Body of pancreas (tissue), 4 donors: Measurements from ENCODE around the gene ATP2B2. TPM values are rescaled to one million over a fixed set of nuclear protein-coding genes. Genes with fewer than 3 reads are reported as not detected.

Source experiments
- ATAC-seq: fragments of 150-250 bp; one replicate; pipeline ENCODE4 v1.9.1; 2016
- DNase-seq, 4 donors: peaks; one replicate each; pipeline ENCODE4 v3.0.0-alpha.2; 2019
- H3K27ac ChIP-seq, 4 donors: fragments of 200-600 bp; sonication (generic); 1 replicate in 3 of 4; 2 replicates in 1 of 4; pipeline versions ENCODE4 v1.5.1 to v1.6.1; 2016 to 2019; ENCODE audit warnings: mild to moderate bottlenecking in 1 of 4, mixed read lengths in 1 of 4, moderate library complexity in 1 of 4
- H3K27me3 ChIP-seq, 2 donors: fragments of 200-600 bp; sonication (generic); one replicate each; pipeline ENCODE4 v1.6.0; 2016; ENCODE audit warnings: mild to moderate bottlenecking in 1 of 2
- H3K36me3 ChIP-seq, 2 donors: fragments of 200-600 bp; sonication (generic); replicated peaks in 1 of 2; 2 replicates each; pipeline ENCODE4 v1.5.1; 2016; ENCODE audit warnings: low read depth in 2 of 2; ENCODE audit not compliant: insufficient read depth in 1 of 2
- H3K4me1 ChIP-seq: fragments of 200-600 bp; sonication (generic); one replicate; pipeline ENCODE4 v1.6.0; 2016
- H3K4me3 ChIP-seq, 2 donors: fragments of 200-600 bp; sonication (generic); 1 replicate in 1 of 2; 2 replicates in 1 of 2; pipeline ENCODE4 v1.5.1; 2016 to 2019
- H3K9me3 ChIP-seq, 3 donors: fragments of 200-600 bp; sonication (generic); 1 replicate in 2 of 3; 2 replicates in 1 of 3; pipeline ENCODE4 v1.5.1; 2016
- CTCF ChIP-seq, 7 experiments: fragments of 450-650 bp in 4 of 7; fragments of 200-600 bp in 3 of 7; sonication (generic) in 3 of 7; IDR thresholded peaks; one replicate each; pipeline ENCODE4 v1.5.1; 2016 to 2019; ENCODE audit warnings: antibody characterized with exemption in 7 of 7
- POLR2A ChIP-seq, 3 donors: fragments of 450-650 bp; IDR thresholded peaks; one replicate each; pipeline ENCODE4 v1.6.1; 2016; ENCODE audit warnings: antibody characterized with exemption in 3 of 3, mild to moderate bottlenecking in 2 of 3
- WGBS, 2 donors: methylation state at CpG; one replicate each; pipeline ENCODE4 v1.1.5; 2017; 5-methylcytosine and 5-hydroxymethylcytosine counted together
- intact Hi-C: fragments of 100-400 bp; cut with DNase I; formaldehyde crosslinking; loops from one replicate; pipeline ENCODE4 v1.15.1; 2023
- total RNA-seq, 2 donors: library from RNA; depleted of rRNA; stranded (reverse); fragments of >200 nt; gene quantifications; one replicate each; pipeline ENCODE4 v1.1.0, GENCODE V29; 2016

The ATP2B2 gene
- total RNA-seq, 2 donors from 2014 or later: 0.52 TPM; not detected in 1

- no peak for DNase-seq
- WGBS, 2 donors: 82 to 90% methylated on average over 13 of the region's 13 CpGs
Observed at GRCh38 chr3:10518506-10519150, 13.2 kb upstream of the ATP2B2 start.

DNA sequence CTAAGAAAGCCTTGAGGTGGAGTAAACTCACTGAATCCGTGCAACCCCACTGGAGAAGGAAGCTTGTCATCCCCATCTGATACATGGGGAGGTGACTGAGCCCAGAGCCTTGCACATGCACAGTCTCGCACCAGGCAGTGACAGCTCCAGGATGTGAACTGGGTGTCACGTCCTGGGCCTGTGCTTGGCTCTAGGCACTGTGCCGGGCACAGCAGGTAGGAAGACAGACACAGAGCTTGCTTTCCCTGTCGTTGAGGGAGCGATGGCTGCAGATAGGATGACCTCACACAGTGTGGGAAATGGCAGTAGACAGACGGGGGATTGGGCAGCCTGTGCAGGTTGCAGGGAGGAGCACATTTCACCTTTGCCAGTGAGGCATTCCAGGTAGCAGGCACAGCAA, 12.2 kb upstream of the ATP2B2 start:
- ATAC-seq (no peak), DNase-seq (no peak)
- H3K27ac ChIP-seq: no peak overlapping the region
- H3K36me3 ChIP-seq: no peaks in the 10 kb centered on the region
- peaks cover 10% of the 10 kb centered on the region for H3K4me1 ChIP-seq
- WGBS, 2 donors: 79 to 82% methylated on average over 6 to 7 of the region's 7 CpGs
- no peak overlapping the region for H3K4me3 ChIP-seq
- intact Hi-C loops: no loop called here
- TF ChIP-seq CTCF (IDR thresholded peaks at IDR 0.05) (no peak), POLR2A (IDR thresholded peaks at IDR 0.05) (no peak)
- H3K27me3 ChIP-seq: no peaks in the 10 kb centered on the region
- H3K9me3 ChIP-seq: no peaks in the 10 kb centered on the region

More at GRCh38 chr3:10518506-10519150, 13.2 kb upstream of the ATP2B2 start:
- Histone ChIP-seq H3K9me3 (no peaks in the 10 kb centered on the region), H3K4me1 (peaks cover 10% of the 10 kb centered on the region), H3K4me3 (no peak overlapping the region), H3K27me3 (no peaks in the 10 kb centered on the region), H3K36me3 (no peaks in the 10 kb centered on the region), H3K27ac (no peak overlapping the region)
- intact Hi-C loops: no loop called here
- ATAC-seq: no peak
- no peak for TF ChIP-seq POLR2A (IDR thresholded peaks at IDR 0.05)
- TF ChIP-seq CTCF (IDR thresholded peaks at IDR 0.05): no peak

DNA sequence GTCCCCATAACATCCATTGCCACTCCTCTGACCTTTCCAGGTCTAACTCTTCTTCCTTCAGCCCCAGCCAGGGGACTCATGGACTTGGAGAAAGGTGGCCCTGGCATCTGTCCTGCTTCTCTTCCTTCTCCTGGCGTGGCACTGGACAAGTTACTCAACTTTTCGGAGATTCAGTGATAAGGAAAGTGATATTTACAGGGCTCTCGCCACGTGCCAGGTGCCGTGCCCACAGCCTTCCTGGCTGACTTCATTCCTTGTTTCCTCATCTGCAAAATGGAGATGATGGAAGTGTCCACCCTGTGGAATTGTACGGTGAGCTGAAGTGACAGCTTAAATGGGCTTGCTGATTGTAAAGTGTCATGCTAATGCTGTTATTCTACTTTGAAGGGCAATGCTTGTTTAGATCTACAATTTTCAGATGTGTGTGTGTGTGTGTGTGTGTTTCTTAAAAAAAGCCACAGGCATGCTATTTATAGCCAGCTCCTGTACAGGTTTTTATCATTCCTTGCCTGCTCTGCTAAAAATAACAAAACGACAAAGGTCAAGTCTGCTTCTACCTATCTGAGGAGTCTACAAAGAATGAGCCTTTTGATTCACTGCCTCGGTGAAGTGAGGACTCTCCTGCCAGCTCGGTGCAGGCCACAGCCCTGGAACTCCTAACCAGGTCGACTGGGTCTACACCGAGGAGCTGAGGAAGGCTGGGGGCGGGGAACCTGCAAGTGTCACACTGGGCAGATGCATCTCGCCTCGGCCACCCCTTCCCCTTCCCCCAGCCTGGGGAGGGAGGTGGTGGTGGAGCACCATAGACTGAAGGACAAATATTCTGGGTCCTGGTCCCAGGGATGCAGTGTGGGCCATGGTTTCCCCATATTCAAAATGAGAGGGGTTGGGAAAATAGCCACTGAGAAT, 11.4 kb upstream of the ATP2B2 start:
- Histone ChIP-seq H3K4me3 (no peak overlapping the region), H3K27ac (no peak overlapping the region), H3K4me1 (peaks cover 10% of the 10 kb centered on the region), H3K36me3 (no peaks in the 10 kb centered on the region), H3K9me3 (no peaks in the 10 kb centered on the region), H3K27me3 (no peaks in the 10 kb centered on the region)
- intact Hi-C loops: no loop called here
- DNase-seq: no peak
- WGBS, 2 donors: 18 to 34% methylated on average over 12 to 14 of the region's 14 CpGs
- no peak for TF ChIP-seq CTCF (IDR thresholded peaks at IDR 0.05)
- TF ChIP-seq POLR2A (IDR thresholded peaks at IDR 0.05): no peak
- no peak for ATAC-seq

DNA sequence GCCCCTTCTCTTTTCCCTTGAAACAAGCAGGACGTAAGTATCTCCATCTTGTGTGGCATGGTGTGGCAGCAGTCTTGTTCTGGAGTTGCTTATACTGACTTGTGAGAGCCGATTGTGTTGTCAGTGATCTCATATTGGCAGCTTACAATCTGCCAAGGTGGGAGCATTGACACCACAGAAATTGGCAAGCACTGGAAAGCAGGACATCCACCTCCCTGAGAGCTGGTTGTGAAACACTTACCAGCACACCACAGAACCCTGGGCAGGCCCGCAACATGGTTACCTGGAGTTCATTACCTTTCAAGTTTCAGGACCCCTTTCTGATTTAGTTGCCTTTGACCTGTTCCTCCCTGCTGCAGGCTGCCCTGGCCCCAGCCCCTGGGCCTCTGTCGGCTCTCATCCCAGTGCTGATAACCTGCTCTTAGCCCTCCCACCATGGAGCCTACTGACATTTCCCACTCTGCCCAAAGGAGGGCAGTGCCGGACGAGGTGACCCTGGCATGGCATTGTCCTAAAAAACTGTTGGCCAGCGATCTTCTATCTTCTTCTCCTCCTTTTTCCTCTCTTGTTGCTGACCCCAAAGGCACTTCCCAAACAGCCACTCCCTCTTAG, 10.6 kb upstream of the ATP2B2 start:
- TF ChIP-seq CTCF (IDR thresholded peaks at IDR 0.05): no peak
- no peak for TF ChIP-seq POLR2A (IDR thresholded peaks at IDR 0.05)
- intact Hi-C loops: no loop called here
- no peak for ATAC-seq

More for the DNA sequence above, 10.6 kb upstream of the ATP2B2 start:
- no peak overlapping the region for H3K4me3 ChIP-seq
- H3K36me3 ChIP-seq: no peaks in the 10 kb centered on the region
- no peaks in the 10 kb centered on the region for H3K9me3 ChIP-seq
- 66 to 72% methylated on average over 6 to 7 of the region's 7 CpGs for WGBS, 2 donors
- peaks cover 10% of the 10 kb centered on the region for H3K4me1 ChIP-seq
- no peaks in the 10 kb centered on the region for H3K27me3 ChIP-seq
- DNase-seq: no peak
- H3K27ac ChIP-seq: no peak overlapping the region
